Skin epidermis (tissue), 12 donors: ENCODE results near the gene KLHL34.
A peak's percentile ranks its signal among the peaks of the same experiment; 100 is the strongest.

ENCODE experiments used
- H3K27ac ChIP-seq, 21 experiments: fragments of 200-600 bp; sonication (generic) in 11 of 21; one replicate each; pipeline ENCODE4 v1.5.0; 2020; ENCODE audit warnings: mild to moderate bottlenecking in 3 of 21, inconsistent platforms in 2 of 21, moderate library complexity in 2 of 21
- H3K4me3 ChIP-seq, 7 experiments: fragments of 200-600 bp; sonication (generic) in 2 of 7; one replicate each; pipeline ENCODE4 v1.5.0; 2020; ENCODE audit warnings: inconsistent platforms in 2 of 7, mild to moderate bottlenecking in 2 of 7, moderate library complexity in 1 of 7

Gene KLHL34

GRCh38 chrX:21658152-21658737 is at the start of gene KLHL34:
TSS of gene KLHL34 (minus strand) at chrX:21658330. CDS start at chrX:21657788, 542 bp downstream.
- H3K4me3 ChIP-seq, result peak within 1 kb of the TSS in 6 of 7 experiments; percentile 8 to 35 (median 18)
- H3K27ac ChIP-seq, result peak within 1 kb of the TSS in 1 of 21 experiments; percentile 17

GRCh38 chrX:21705225-21705624 is 47.1 kb upstream of the KLHL34 start:
- Histone ChIP-seq H3K27ac (no peak overlapping the region), H3K4me3 (no peak overlapping the region)

- H3K4me3 ChIP-seq, result no peak overlapping the region
- H3K27ac ChIP-seq, result no peak overlapping the region
Observed at GRCh38 chrX:21702725-21703124, 44.6 kb upstream of the KLHL34 start.

- no peak overlapping the region for H3K4me3 ChIP-seq
- no peak overlapping the region for H3K27ac ChIP-seq
Observed at GRCh38 chrX:21700967-21701366, 42.8 kb upstream of the KLHL34 start.

GRCh38 chrX:21700275-21700674 is 42.1 kb upstream of the KLHL34 start:
- no peak overlapping the region for H3K27ac ChIP-seq

GRCh38 chrX:21699136-21699535 is 41.0 kb upstream of the KLHL34 start:
- H3K27ac ChIP-seq, result no peak overlapping the region
- no peak overlapping the region for H3K4me3 ChIP-seq

More at GRCh38 chrX:21700275-21700674, 42.1 kb upstream of the KLHL34 start:
- no peak overlapping the region for H3K4me3 ChIP-seq

GRCh38 chrX:21698272-21698671 is 40.1 kb upstream of the KLHL34 start:
- H3K4me3 ChIP-seq, result no peak overlapping the region

GRCh38 chrX:21691512-21692018 is 33.4 kb upstream of the KLHL34 start:
- Histone ChIP-seq H3K4me3 (no peak overlapping the region), H3K27ac (no peak overlapping the region)

More at GRCh38 chrX:21698272-21698671, 40.1 kb upstream of the KLHL34 start:
- H3K27ac ChIP-seq, result no peak overlapping the region

- Histone ChIP-seq H3K27ac (no peak overlapping the region), H3K4me3 (no peak overlapping the region)
Observed at GRCh38 chrX:21683941-21684340, 25.8 kb upstream of the KLHL34 start.

- no peak overlapping the region for H3K4me3 ChIP-seq
- H3K27ac ChIP-seq, result no peak overlapping the region
Observed at GRCh38 chrX:21678048-21678612, 20.0 kb upstream of the KLHL34 start.

GRCh38 chrX:21675931-21676330 is 17.8 kb upstream of the KLHL34 start:
- Histone ChIP-seq H3K4me3 (no peak overlapping the region), H3K27ac (no peak overlapping the region)

GRCh38 chrX:21674430-21675186 is 16.5 kb upstream of the KLHL34 start:
- no peak overlapping the region for H3K27ac ChIP-seq

GRCh38 chrX:21666679-21667078 is 8.5 kb upstream of the KLHL34 start:
- Histone ChIP-seq H3K4me3 (no peak overlapping the region), H3K27ac (no peak overlapping the region)

More at GRCh38 chrX:21674430-21675186, 16.5 kb upstream of the KLHL34 start:
- H3K4me3 ChIP-seq, result no peak overlapping the region

GRCh38 chrX:21666252-21666651 is 8.1 kb upstream of the KLHL34 start:
- Histone ChIP-seq H3K4me3 (no peak overlapping the region), H3K27ac (no peak overlapping the region)

GRCh38 chrX:21662761-21663160 is 4.6 kb upstream of the KLHL34 start:
- no peak overlapping the region for H3K4me3 ChIP-seq
- H3K27ac ChIP-seq, result no peak overlapping the region

GRCh38 chrX:21661316-21661715 is 3.2 kb upstream of the KLHL34 start:
- Histone ChIP-seq H3K4me3 (no peak overlapping the region), H3K27ac (no peak overlapping the region)

GRCh38 chrX:21660156-21660555 is 2.0 kb upstream of the KLHL34 start:
- H3K27ac ChIP-seq, result no peak overlapping the region
- no peak overlapping the region for H3K4me3 ChIP-seq

GRCh38 chrX:21659320-21659719 is 1.2 kb upstream of the KLHL34 start:
- no peak overlapping the region for H3K4me3 ChIP-seq

GRCh38 chrX:21658746-21659145 is 616 bp upstream of the KLHL34 start:
- peak overlapping the region in 6 of 7 experiments; percentile 8 to 35 (median 18) for H3K4me3 ChIP-seq
- peak overlapping the region in 1 of 21 experiments; percentile 17 for H3K27ac ChIP-seq

More at GRCh38 chrX:21659320-21659719, 1.2 kb upstream of the KLHL34 start:
- no peak overlapping the region for H3K27ac ChIP-seq

GRCh38 chrX:21657318-21658151 is 595 bp downstream of the KLHL34 start:
- Histone ChIP-seq H3K4me3 (peak overlapping the region in 3 of 7 experiments; percentile 17 to 35 (median 34)), H3K27ac (peak overlapping the region in 1 of 21 experiments; percentile 17)
